ENCODE data around the gene CAMSAP1. TPM values are rescaled to one million over a fixed set of nuclear protein-coding genes. Genes with fewer than 3 reads are reported as not detected.
A peak's percentile ranks its signal among the peaks of the same experiment; 100 is the strongest.

CAMSAP1 gene
- total and polyA plus RNA-seq, 9 of the 15 experiments (the other 6 are each of a cell fraction or from before 2014, with no cell fraction given): 1.5 to 28.8 (median 14.3) TPM

DNA sequence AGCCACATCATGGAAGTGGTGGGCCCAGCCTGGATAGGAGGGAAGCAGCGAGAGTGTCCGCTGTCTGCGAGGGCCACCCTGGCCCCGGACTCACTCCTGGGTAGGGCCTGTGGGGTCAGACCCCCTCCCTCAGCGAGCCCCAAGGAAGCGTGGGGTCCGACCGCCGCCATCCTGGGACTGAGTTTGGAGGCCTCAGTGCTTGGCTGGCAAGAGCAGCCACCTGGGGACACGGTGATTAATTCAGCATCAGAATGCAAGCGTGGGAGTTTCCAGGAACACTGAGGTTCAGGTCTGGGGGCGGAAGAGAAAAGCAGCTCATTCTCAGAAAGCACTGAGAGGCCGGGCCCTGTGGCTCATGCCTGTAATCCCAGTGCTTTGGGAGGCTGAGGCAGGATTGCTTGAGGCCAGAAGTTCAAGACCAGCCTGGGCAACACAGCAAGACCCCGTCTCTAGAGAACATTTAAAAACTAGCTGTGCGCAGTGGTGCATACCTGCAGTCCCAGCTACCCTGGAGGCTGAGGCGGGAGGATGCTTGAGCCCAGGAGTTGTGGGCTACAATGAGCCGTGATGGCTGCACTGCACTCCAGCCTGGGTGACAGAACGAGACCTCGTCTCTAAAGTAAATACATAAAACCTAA, 18.3 kb upstream of the CAMSAP1 start:
- intact Hi-C loops (cut with micrococcal nuclease): no loop called here
- Histone ChIP-seq H3K36me3 (ENCODE audit: control insufficient read depth, insufficient read depth, low read length) (peaks cover 88% of the 10 kb centered on the region; the same call in 2 of the 3 replicates), H3K9ac (ENCODE audit: insufficient read depth in 1 of 2, low read depth in 2 of 2, low read length in 2 of 2) (no peak overlapping the region), H3K4me2 (ENCODE audit: insufficient read depth, low read length) (no peak overlapping the region), H2AFZ (ENCODE audit: low read depth, low read length) (no peak overlapping the region), H3K27ac (ENCODE audit: extremely low read depth, low read depth, low read length) (no peak overlapping the region), H4K20me1 (replicated peaks; ENCODE audit: control insufficient read depth, insufficient read depth, low read length) (peaks cover 30% of the 10 kb centered on the region; the same call in 1 of the 2 replicates), H3K9me1 (ENCODE audit: control insufficient read depth, insufficient read depth, low read length) (no peaks in the 10 kb centered on the region), H3K4me1 (replicated peaks in 1 of 2; ENCODE audit: control insufficient read depth in 2 of 2, insufficient read depth in 2 of 2, low read length in 2 of 2) (peaks cover 0 to 61% of the 10 kb centered on the region in 2 experiments; a peak in 2 of 5 replicates), H3K9me3 (replicated peaks; ENCODE audit: control insufficient read depth, insufficient read depth, low read depth, low read length) (no peaks in the 10 kb centered on the region), H3K4me3 (no peak overlapping the region), H3K79me2 (ENCODE audit: control insufficient read depth, insufficient read depth, low read length) (peaks cover 14% of the 10 kb centered on the region), H3K27me3 (ENCODE audit: control insufficient read depth in 2 of 2, insufficient read depth in 2 of 2, low read length in 2 of 2) (no peaks in the 10 kb centered on the region)
- no peak for FAIRE-seq
- POLR2A ChIA-PET: interaction anchor here (0.8 to 1.5 kb wide), 3 partner anchors 15 to 29 kb away, joined by 3 to 4 read pairs (median 4); no protein-coding TSS in a partner anchor
- DNase-seq (ENCODE audit: extremely low read depth in 1 of 4, low spot score in 3 of 4): peak in 1 of 4 experiments; percentile 59
- no TSS peak for BruUV-seq (replicated peaks)
- 91% methylated on average over 17 of the region's 19 CpGs for WGBS (ENCODE audit: insufficient coverage, low coverage, missing lambda C conversion rate)
- CTCF ChIA-PET (ENCODE audit: low intra/inter-chr PET ratio): no interaction called here
- TF ChIP-seq IRF2 (CRISPR knock-in tag; IDR thresholded peaks at IDR 0.05) (no peak), HMGN3 (IDR thresholded peaks at IDR 0.05; ENCODE audit: borderline replicate concordance, extremely low read depth, insufficient read length, low read depth, low read length) (no peak), ZNF431 (CRISPR knock-in tag; IDR thresholded peaks at IDR 0.05) (no peak), TCF3 (CRISPR knock-in tag; IDR thresholded peaks at IDR 0.05) (no peak), POLR2G (IDR thresholded peaks at IDR 0.05; ENCODE audit: low read depth, low read length) (peak; percentile 59), KDM1A (IDR thresholded peaks at IDR 0.05) (0 out of 4 replicates have a peak, but pooled peaks of 1 of the 2 experiments have one; percentile 26), EGR1 (conservative IDR thresholded peaks at IDR 0.05) (peak; percentile 92), PURB (CRISPR knock-in tag; IDR thresholded peaks at IDR 0.05; ENCODE audit: low read depth) (no peak), ZNF121 (CRISPR knock-in tag; conservative IDR thresholded peaks at IDR 0.05) (peak; percentile 57), ETV1 (tag; conservative IDR thresholded peaks at IDR 0.05; ENCODE audit: low read depth) (no peak), HDAC1 (IDR thresholded peaks at IDR 0.05) (no peak), POLR2B (IDR thresholded peaks at IDR 0.05; ENCODE audit: low read depth, partially characterized antibody) (no peak), ZNF239 (CRISPR knock-in tag; IDR thresholded peaks at IDR 0.05) (no peak)
- TF ChIP-seq, protein P1, sequence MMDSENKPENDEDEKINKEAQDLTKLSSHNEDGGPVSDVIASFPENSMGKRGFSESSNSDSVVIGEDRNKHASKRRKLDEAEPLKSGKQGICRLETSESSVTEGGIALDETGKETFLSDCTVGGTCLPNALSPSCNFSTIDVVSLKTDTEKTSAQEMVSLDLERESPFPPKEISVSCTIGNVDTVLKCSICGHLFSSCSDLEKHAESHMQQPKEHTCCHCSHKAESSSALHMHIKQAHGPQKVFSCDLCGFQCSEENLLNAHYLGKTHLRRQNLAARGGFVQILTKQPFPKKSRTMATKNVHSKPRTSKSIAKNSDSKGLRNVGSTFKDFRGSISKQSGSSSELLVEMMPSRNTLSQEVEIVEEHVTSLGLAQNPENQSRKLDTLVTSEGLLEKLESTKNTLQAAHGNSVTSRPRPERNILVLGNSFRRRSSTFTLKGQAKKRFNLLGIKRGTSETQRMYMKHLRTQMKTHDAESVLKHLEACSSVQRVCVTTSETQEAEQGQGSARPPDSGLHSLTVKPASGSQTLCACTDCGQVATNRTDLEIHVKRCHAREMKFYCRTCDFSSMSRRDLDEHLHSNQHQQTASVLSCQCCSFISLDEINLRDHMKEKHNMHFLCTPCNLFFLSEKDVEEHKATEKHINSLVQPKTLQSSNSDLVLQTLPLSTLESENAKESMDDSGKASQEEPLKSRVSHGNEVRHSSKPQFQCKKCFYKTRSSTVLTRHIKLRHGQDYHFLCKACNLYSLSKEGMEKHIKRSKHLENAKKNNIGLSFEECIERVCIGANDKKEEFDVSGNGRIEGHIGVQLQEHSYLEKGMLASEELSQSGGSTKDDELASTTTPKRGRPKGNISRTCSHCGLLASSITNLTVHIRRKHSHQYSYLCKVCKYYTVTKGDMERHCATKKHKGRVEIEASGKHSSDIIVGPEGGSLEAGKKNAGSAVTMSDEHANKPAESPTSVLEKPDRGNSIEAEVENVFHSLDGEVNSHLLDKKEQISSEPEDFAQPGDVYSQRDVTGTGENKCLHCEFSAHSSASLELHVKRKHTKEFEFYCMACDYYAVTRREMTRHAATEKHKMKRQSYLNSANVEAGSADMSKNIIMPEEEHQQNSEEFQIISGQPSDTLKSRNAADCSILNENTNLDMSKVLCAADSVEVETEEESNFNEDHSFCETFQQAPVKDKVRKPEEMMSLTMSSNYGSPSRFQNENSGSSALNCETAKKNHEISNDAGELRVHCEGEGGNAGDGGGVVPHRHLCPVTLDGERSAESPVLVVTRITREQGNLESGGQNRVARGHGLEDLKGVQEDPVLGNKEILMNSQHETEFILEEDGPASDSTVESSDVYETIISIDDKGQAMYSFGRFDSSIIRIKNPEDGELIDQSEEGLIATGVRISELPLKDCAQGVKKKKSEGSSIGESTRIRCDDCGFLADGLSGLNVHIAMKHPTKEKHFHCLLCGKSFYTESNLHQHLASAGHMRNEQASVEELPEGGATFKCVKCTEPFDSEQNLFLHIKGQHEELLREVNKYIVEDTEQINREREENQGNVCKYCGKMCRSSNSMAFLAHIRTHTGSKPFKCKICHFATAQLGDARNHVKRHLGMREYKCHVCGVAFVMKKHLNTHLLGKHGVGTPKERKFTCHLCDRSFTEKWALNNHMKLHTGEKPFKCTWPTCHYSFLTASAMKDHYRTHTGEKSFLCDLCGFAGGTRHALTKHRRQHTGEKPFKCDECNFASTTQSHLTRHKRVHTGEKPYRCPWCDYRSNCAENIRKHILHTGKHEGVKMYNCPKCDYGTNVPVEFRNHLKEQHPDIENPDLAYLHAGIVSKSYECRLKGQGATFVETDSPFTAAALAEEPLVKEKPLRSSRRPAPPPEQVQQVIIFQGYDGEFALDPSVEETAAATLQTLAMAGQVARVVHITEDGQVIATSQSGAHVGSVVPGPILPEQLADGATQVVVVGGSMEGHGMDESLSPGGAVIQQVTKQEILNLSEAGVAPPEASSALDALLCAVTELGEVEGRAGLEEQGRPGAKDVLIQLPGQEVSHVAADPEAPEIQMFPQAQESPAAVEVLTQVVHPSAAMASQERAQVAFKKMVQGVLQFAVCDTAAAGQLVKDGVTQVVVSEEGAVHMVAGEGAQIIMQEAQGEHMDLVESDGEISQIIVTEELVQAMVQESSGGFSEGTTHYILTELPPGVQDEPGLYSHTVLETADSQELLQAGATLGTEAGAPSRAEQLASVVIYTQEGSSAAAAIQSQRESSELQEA (IDR thresholded peaks at IDR 0.05; ENCODE audit: low read depth): no peak
- in situ Hi-C loops (cut with MboI): no loop called here
- ATAC-seq: no peak
